Dedifferentiated amniotic fluid mesenchymal stem cell (primary cell): Measurements from ENCODE around the gene SLIT1.

Experiments
- DNase-seq: peaks from one replicate; pipeline ENCODE4 v3.0.0-alpha.2; 2016; ENCODE audit errors: extremely low spot score

Gene SLIT1

GRCh38 chr10:97023401-97024167 lies 162.2 kb downstream of the SLIT1 start:
- DNase-seq = no peak

DNA sequence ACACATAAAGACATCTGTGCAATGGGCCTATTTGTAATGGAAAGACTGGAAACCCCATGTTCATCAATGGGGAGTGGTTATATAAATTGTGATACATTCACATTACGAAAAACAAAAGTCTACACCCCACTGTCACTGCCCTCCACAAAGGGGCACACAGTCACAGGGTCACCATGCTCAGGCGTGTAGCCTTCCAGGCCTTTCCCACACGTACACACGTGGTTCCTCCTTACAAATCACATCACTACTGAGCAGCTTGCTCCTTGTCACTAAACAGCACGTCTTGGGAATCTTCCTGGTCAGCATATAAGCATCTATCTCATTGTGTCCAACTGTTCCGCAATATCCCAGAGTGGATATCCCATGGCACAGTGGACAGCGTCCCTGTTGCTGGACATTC lies 163.1 kb downstream of the SLIT1 start:
- DNase-seq = no peak

GRCh38 chr10:97020452-97021400 lies 165.0 kb downstream of the SLIT1 start:
- DNase-seq = no peak

DNA sequence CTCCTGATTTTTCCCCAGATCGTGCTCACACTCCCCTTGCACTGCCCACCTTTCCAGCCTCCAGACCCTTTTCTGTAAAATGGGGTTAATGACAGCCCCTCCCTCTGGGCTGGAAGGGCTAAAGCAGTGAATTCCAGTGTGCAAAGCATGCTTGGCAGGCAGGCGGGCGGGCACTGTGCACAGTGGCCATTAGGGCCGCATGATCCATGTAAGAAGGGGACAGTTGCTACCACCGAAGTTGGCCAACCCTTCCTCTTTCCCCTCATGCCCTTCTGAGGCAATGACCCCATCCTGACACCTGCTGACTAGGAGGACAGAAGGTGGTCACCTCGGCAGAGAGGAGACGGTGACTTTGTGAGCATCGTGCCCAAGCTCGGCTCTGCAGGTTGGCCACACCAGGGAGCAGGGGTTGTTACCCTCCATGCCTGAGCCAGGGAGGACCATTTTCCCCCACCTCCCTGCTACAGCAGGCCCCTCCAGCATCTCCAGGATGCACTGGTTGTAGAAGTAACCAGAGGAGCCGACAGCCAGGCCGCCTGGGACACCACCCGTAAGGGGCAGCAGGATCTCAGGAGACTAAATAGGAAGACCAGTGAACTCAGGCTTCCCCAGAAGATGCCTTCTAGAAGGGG lies 166.4 kb downstream of the SLIT1 start:
- no peak for DNase-seq

DNA sequence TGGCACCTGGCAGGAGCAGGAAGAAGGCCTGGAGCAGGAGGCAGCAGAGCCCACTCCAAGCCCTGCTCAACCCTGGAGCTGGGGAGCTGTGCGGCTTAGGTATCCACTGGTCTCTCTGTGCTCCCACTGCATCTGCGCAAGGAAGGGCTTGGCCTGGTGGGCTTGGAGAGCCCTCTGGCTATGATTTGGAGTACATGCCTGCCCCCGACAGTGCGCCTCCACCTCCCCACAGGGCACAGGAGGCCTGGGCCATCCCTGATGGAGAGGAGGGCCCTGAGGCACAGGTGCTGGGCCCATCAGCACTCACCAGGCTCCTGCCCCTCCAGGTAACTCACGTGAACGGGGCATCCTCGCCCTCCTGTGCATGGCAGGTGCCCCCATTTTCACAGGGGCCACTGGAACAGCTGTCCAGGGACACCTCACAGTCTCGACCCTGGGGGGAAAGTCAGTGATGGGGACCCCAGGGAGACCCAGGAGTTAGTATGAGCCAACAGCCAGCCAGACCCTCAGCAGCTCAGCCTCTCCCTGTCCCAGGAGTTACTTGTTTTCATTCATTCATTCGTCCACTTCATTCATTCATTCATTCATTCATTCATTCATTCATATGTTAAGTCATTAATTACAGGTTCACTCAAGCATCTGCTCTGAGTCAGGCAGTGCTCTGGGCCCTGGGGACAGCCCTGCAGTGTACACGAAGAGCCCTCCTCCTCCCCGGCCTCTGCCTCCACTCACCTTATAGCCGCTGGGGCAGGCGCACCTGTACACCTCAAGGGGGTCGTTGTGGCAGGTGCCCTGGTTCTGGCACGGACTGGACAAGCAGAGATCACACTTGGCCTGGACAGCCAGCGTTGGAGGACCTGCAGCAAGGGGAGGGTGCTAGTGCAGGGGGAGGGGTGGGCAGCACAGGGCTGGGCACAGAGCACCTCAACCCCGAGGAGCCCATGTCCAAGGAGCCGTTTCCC lies 167.2 kb downstream of the SLIT1 start:
- DNase-seq = no peak

DNA sequence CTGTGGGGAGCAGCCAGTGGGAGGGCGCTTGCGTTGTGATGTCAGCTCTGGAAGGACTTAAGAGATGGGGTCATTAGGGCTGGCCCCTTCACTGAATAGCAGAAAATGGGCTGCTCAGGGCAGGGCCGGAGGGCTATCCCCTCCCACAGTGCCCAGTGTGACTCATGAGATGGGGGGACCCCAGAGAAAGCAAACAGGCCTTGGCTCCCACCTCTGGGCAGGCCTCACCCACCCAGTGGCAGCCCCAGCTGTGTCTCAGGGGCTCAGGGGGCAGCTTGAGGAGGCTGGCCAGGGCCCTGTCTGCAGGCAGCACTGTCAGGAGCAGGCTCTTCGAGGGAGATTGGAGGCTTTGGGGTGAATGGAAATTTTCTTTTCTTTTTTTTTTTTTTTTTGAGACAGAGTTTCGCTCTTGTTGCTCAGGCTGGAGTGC lies 168.3 kb downstream of the SLIT1 start:
- DNase-seq = no peak

DNA sequence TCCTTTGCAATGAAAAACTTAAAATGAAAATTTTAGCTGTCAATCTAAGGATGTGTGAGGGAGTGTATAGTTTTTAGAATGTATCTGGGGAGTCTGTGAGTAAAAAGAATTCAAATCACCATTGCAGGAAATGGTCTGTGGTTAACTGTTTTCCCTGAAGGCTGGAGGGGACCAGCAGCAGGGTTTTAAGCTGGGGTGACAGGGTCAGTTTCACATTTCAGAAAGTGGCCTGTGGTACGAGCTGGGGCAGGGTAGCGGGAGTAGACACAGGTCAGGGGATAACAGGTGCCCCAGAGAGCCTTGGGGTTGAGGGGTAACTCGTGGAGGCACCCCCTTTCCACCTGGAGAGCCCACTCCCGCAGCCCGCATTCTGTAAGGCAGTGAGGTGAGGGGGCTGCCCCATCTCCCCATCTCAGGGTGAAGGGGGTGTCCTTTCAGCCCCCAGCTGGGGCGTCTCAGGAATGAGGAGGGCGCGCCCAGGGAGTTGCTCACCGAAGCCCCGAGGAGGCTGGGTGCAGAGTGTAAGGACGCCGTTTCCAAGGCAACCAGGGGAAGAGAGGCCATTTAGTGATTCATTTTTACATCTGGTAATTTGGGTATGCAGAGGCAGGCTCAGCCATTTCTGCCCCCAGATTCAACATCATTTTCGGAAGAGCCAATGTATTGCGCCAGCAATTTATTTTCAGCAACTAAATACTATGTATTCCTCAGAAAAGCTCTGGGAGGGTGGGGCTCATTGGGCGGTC lies 168.9 kb downstream of the SLIT1 start:
- DNase-seq = no peak

GRCh38 chr10:97015240-97015639 lies 170.5 kb downstream of the SLIT1 start:
- no peak for DNase-seq

DNA sequence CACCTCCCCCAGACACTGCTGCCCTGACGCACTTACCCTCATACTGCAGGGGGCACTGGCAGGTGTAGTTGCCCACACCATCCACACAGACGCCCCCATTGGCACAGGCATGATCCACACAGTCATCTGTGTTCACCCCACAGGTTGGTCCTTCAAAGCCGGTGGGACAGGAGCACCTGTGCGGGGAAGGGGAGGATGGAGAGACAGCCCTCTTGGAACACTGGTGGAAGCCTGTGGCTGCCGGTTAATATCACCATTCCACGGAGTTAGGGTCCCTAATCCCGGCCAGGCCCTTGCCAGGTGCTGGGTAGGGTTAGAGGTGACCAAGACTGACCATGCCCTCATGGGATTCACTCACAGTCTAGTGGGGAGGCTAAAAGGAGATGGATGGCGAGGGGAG lies 171.8 kb downstream of the SLIT1 start:
- DNase-seq = no peak

DNA sequence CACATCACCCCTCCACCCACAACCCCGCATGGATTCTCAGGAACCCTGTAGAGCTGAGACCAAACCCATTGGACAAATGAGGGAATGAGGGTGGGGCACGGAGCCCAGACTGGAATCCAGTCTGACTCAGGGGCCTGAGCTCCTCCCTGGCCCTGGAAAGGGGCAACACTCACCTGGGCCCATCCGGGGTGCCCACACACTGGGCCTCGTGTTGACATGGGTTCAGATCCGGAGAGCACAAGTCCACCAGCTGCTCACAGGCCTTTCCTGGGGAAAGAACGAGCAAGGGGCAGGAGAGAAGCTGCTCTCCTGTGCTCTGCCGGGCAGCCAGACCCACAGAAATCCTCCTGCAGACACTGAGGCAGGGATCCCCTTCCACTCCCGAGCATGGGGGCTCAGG lies 172.2 kb downstream of the SLIT1 start:
- DNase-seq = no peak

GRCh38 chr10:97012470-97012869 lies 173.3 kb downstream of the SLIT1 start:
- DNase-seq = no peak

DNA sequence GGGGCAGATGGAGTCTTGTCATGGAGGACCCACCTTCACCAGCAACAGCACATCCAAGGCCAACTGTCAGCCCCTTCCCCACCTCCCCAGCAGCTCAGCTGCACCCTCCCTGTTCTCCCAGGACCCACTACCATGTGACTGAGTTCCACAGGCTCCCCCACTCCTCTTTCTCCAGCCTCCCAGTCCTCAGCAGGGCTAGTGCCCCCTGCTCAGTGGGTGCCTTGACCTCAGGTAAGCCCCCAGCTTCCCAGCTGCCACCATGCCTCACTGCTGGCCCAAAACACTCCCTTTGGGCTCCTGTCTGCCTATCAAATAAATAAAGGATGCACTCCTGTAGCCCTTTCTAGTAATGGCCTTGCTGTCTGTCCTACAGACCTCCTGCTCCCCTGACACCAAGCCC lies 174.4 kb downstream of the SLIT1 start:
- no peak for DNase-seq

- DNase-seq = no peak
These were observed 175.0 kb downstream of the SLIT1 start for GRCh38 chr10:97010695-97011206.

- DNase-seq = no peak
These were observed 178.3 kb downstream of the SLIT1 start for GRCh38 chr10:97007417-97007816.

GRCh38 chr10:97006364-97006763 lies 179.4 kb downstream of the SLIT1 start:
- no peak for DNase-seq

DNA sequence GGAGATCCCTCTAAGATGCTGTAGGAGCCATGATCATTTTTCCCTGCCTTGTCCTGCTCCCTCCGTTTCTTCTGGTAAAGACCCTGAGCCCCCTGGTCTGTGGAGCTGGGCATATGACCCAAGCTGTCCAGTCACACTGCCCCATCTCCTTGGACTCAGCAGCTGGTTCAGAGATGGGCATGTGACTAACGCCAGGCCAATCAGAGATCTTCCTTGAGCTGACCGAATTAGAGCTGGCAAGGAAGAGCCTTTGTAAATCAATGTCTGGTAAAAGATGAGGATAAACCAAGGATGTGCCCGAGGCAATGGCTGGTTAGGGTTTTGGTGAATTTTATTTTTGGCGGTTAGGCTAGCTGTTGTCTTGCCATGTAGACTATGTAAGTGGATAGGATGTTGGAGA lies 180.4 kb downstream of the SLIT1 start:
- no peak for DNase-seq

DNA sequence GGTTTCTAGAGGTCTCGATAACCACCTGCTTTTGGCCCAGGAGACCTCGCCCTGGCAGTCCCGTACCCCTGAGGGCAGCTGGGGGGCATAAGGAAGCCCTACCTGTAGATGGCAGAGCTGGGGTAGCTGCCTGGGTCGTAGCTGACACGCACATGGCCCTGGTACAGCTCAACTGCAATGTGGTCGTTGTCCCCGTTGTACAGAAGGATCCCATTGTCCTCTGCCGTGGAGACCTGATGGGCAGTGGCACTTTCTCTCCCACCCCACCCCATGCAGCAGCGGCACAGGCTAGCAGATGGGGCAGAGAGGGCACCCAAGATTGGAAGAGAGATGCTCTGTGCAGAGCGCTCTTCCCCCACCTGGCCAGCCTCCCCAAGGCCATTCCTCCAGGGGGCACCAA lies 181.2 kb downstream of the SLIT1 start:
- no peak for DNase-seq

DNA sequence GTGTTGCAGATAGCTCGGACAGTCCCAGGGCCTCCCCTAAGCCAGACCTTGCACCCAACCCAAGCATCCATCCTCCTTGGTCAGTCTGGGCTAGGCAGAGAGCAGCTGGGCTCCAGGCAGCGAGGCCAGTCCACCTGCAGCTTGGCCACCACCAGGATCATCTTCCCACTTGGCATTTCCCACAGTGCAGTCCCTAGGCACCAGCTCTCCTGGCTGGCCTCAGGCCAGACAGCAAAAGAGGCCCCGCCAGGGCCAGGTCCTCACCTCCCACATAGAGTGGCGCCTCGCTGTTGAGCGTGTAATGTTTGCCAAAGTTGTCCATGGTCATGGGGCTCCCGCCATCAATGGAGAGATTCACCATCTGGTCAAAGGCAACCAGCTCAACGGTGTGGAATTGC lies 182.0 kb downstream of the SLIT1 start:
- DNase-seq = no peak

DNA sequence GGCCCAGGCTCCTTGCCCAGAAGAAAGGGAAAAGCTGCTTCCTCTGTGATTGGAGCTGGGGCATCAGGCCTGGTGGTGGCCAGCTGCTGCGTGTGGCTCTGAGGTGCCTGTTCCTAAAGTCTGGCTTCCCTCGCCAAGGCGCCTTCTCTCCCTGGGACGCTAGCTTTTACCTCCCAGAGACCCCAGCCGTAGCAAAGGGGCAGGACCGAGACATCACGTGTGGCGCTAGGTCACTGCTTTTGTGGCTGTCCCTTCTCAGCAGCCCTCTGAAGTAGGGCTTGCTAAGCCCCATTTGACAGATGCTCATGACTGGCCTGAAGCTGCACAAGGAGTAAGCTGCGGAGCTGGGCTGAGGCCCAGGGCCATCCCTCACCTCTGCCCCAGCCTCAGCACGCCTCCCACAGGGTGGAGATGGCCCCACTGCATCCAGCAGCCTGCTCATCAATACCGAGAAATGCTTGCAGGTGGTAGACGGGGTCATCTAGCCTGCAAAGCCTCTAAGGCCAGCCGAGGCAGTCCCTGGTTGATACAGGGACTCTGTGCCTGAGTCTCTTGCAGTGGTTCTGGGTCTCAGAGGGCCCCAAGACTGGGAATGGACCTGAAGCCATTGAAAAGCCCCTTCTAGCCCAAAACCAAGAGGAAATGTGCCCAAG lies 182.5 kb downstream of the SLIT1 start:
- DNase-seq = no peak

DNA sequence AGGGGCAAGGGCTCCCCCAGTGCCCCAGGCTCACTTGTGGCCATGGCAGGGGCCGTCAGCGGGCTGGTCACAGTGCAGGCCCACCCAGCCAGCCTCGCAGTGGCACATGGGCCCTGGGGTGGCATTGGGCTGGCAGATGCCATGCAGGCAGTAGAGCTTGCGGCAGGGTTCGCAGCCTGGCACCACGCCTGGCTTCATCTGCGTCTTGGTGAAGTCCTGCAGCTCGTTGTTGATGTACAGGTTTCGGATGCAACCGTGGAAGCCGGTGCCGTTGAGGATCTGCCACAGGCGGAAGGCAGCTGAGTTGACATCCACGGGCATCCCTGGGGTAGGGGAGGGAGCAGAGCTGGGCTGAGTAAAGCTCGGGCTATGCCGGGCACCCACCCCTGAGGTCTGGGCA lies 183.1 kb downstream of the SLIT1 start:
- no peak for DNase-seq
